ENCODE results near the gene LYPD1.

DNA sequence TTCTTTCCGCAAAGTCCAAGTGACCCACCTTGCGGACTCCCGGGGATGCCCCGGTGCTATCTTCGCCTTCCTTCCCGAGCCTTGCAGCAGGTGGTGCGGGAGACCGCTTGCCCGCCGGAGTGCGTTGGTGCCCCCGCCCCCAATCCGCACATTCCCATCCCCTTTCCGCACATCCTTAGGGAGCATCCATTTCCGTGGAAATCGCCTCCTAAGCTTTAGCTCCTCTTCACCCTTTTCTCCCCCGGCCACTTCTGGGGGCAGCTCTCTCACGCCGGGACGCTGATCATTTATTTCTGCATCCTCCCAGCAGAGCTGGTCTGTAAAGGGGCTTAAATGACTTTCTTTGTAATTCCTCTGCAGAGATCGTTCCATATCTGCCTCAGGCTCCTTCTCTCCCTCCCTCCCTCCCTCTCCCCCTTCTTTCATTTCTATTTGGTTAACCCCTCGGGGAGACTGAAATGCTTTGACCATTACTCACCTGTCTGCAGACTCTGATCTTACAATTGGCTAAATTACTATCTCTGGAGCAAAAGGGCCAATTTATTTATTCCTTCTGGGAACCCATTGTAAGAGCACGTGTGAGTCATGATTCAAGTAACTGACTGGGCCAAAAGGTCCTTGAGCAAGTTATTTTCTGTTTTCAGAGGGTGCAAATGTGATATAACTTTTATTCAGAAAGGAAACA lies 1.3 kb upstream of the LYPD1 start:
- TF ChIP-seq RAD21 (IDR thresholded peaks at IDR 0.05; ENCODE audit: low read depth) (no peak), EZH2phosphoT487 (IDR thresholded peaks at IDR 0.05; ENCODE audit: borderline replicate concordance) (no peak), YY1 (IDR thresholded peaks at IDR 0.05; ENCODE audit: extremely low read depth, insufficient replicate concordance, low read depth, low read length) (no peak), POLR2A (IDR thresholded peaks at IDR 0.05; ENCODE audit: borderline replicate concordance, extremely low read depth, insufficient read depth, insufficient read length) (no peak), CEBPB (IDR thresholded peaks at IDR 0.05; ENCODE audit: low read depth) (no peak), CTCF (IDR thresholded peaks at IDR 0.05 in 2 of 3, conservative IDR thresholded peaks at IDR 0.05 in 1 of 3; ENCODE audit: borderline replicate concordance in 1 of 3, insufficient read depth in 1 of 3, low read depth in 2 of 3, low read length in 2 of 3) (no peak), ZFX (IDR thresholded peaks at IDR 0.05) (no peak), EZH2 (IDR thresholded peaks at IDR 0.05) (no peak), ELF1 (IDR thresholded peaks at IDR 0.05; ENCODE audit: borderline replicate concordance, low read depth) (no peak), SIN3A (IDR thresholded peaks at IDR 0.05; ENCODE audit: low read depth) (no peak), POLR2AphosphoS5 (IDR thresholded peaks at IDR 0.05; ENCODE audit: low read depth, low read length) (no peak)
